GM23338 (cell line): Measurements from ENCODE around the gene PKM. TPM values are rescaled to one million over a fixed set of nuclear protein-coding genes. Genes with fewer than 3 reads are reported as not detected.

Experiments used
- ATAC-seq: fragments of 200-7000 bp; cut with Tn5 transposase; 3 replicates; pipeline ENCODE4 v1.9.1; 2020
- DNase-seq: peaks from one replicate; pipeline ENCODE4 v3.0.0-alpha.2; 2015; ENCODE audit warnings: low spot score
- H2AFZ ChIP-seq: fragments of 200-600 bp; sonication (generic); 2 replicates; pipeline ENCODE4 v1.8.0; 2016; ENCODE audit warnings: antibody characterized with exemption, mild to moderate bottlenecking, moderate library complexity
- H3F3A ChIP-seq: fragments of 200-600 bp; sonication (generic); replicated peaks from 2 replicates; pipeline ENCODE4 v1.8.0; 2017; ENCODE audit warnings: antibody characterized with exemption, mixed run types, low read depth
- H3K27ac ChIP-seq: fragments of 200-600 bp; sonication (generic); 2 replicates; pipeline ENCODE4 v1.6.1; 2016; ENCODE audit warnings: low read depth
- H3K27me3 ChIP-seq: fragments of 200-600 bp; sonication (generic); 2 replicates; pipeline ENCODE4 v1.8.0; 2016; ENCODE audit warnings: mild to moderate bottlenecking, mixed run types, moderate library complexity; ENCODE audit not compliant: insufficient read depth
- H3K36me3 ChIP-seq: fragments of 200-600 bp; sonication (generic); 2 replicates; pipeline ENCODE4 v1.8.0; 2016; ENCODE audit warnings: mild to moderate bottlenecking; ENCODE audit not compliant: insufficient read depth
- H3K4me1 ChIP-seq: fragments of 200-600 bp; sonication (generic); 2 replicates; pipeline ENCODE4 v1.8.0; 2016; ENCODE audit warnings: mild to moderate bottlenecking, moderate library complexity; ENCODE audit not compliant: insufficient read depth
- H3K4me2 ChIP-seq: fragments of 200-600 bp; sonication (generic); 2 replicates; pipeline ENCODE4 v1.7.1; 2017; ENCODE audit warnings: mixed run types
- H3K4me3 ChIP-seq: fragments of 200-600 bp; sonication (generic); 2 replicates; pipeline ENCODE4 v1.6.1; 2016; ENCODE audit warnings: mixed run types
- H3K79me2 ChIP-seq: fragments of 200-600 bp; sonication (generic); replicated peaks from 2 replicates; pipeline ENCODE4 v1.8.0; 2017; ENCODE audit warnings: mild to moderate bottlenecking; ENCODE audit not compliant: insufficient read depth
- H3K9me2 ChIP-seq: fragments of 200-600 bp; sonication (generic); 2 replicates; pipeline ENCODE4 v1.8.0; 2017; ENCODE audit not compliant: insufficient read depth
- H4K20me1 ChIP-seq: fragments of 200-600 bp; sonication (generic); replicated peaks from 2 replicates; pipeline ENCODE4 v1.8.0; 2017; ENCODE audit warnings: mild to moderate bottlenecking; ENCODE audit not compliant: insufficient read depth
- H3K27ac Mint-ChIP-seq: 2 replicates; pipeline ENCODE4 v1.8.0; 2020; ENCODE audit warnings: inconsistent platforms, mild to moderate bottlenecking, moderate library complexity, mixed read lengths
- H3K27me3 Mint-ChIP-seq: 3 replicates; pipeline ENCODE4 v1.8.0; 2022; ENCODE audit warnings: low read depth, mild to moderate bottlenecking, moderate library complexity, mixed read lengths, inconsistent platforms; ENCODE audit not compliant: insufficient read depth, poor library complexity
- H3K36me3 Mint-ChIP-seq: 3 replicates; pipeline ENCODE4 v1.8.0; 2021; ENCODE audit warnings: low read depth, mild to moderate bottlenecking, inconsistent platforms, moderate library complexity, mixed read lengths
- H3K4me1 Mint-ChIP-seq: 3 replicates; pipeline ENCODE4 v1.8.0; 2020; ENCODE audit warnings: mild to moderate bottlenecking, inconsistent platforms, mixed read lengths
- H3K4me3 Mint-ChIP-seq: 3 replicates; pipeline ENCODE4 v1.8.0; 2021; ENCODE audit warnings: moderate library complexity, mild to moderate bottlenecking, inconsistent platforms, mixed read lengths
- H3K9me3 Mint-ChIP-seq: 3 replicates; pipeline ENCODE4 v1.8.0; 2020; ENCODE audit warnings: moderate library complexity, mild to moderate bottlenecking, inconsistent platforms, mixed read lengths
- CREB1 ChIP-seq: fragments of 250-450 bp; sonication (Bioruptor Pico); IDR thresholded peaks from 2 replicates; pipeline ENCODE4 v1.5.0; 2020; ENCODE audit warnings: low read depth, mild to moderate bottlenecking, moderate library complexity
- EZH2phosphoT487 ChIP-seq: fragments of 200-600 bp; sonication (generic); IDR thresholded peaks from one replicate; pipeline ENCODE4 v1.8.1; 2018; ENCODE audit warnings: antibody characterized with exemption; ENCODE audit not compliant: unreplicated experiment
- JUNB ChIP-seq: IDR thresholded peaks from one replicate; pipeline ENCODE4 v1.6.1; 2016; ENCODE audit warnings: antibody characterized with exemption; ENCODE audit not compliant: unreplicated experiment
- NANOG ChIP-seq: IDR thresholded peaks from 2 replicates; pipeline ENCODE4 v1.6.1; 2016; ENCODE audit warnings: antibody characterized with exemption, borderline replicate concordance
- POLR2AphosphoS5 ChIP-seq: IDR thresholded peaks from 2 replicates; pipeline ENCODE4 v1.6.1; 2016; ENCODE audit warnings: antibody characterized with exemption, low read depth
- STAT1 ChIP-seq: IDR thresholded peaks from one replicate; pipeline ENCODE4 v1.6.1; 2016; ENCODE audit warnings: antibody characterized with exemption; ENCODE audit not compliant: unreplicated experiment
- ZNF114 ChIP-seq: fragments of 250-450 bp; sonication (Bioruptor Pico); IDR thresholded peaks from 2 replicates; pipeline ENCODE4 v1.5.0; 2020; ENCODE audit warnings: mild to moderate bottlenecking, moderate library complexity
- ZNF331 ChIP-seq: fragments of 250-450 bp; sonication (Bioruptor Pico); IDR thresholded peaks from 2 replicates; pipeline ENCODE4 v1.5.0; 2020; ENCODE audit warnings: low read depth, mild to moderate bottlenecking, moderate library complexity
- polyA plus RNA-seq: library from polyadenylated mRNA; unstranded; fragments of >200 nt; fragmentation: Nextera tagmentation; extraction: Ambion mirVana; gene quantifications from 2 replicates; pipeline ENCODE4 v1.2.1, GENCODE V29; 2016
- total RNA-seq: library from RNA; depleted of rRNA; stranded (reverse); fragments of >200 nt; shearing (Covaris generic); gene quantifications from 2 replicates; pipeline ENCODE4 v1.2.3, GENCODE V29; 2014
- TF ChIP-seq, protein P1 (sequence below): fragments of 250-450 bp; sonication (Bioruptor Pico); IDR thresholded peaks from 2 replicates; pipeline ENCODE4 v1.5.0; 2020; ENCODE audit warnings: mild to moderate bottlenecking, moderate library complexity
- TF ChIP-seq, protein P2 (sequence below): IDR thresholded peaks from 2 replicates; pipeline ENCODE4 v1.6.1; 2016; ENCODE audit warnings: antibody characterized with exemption
- TF ChIP-seq, protein P3 (sequence below), 2 experiments: fragments of 200-600 bp in 1 of 2; sonication (generic) in 1 of 2; conservative IDR thresholded peaks; 2 replicates each; pipeline versions ENCODE4 v1.5.1 to v1.6.1; 2016 to 2017; ENCODE audit warnings: antibody characterized with exemption in 2 of 2, low read depth in 2 of 2, mild to moderate bottlenecking in 2 of 2, moderate library complexity in 1 of 2

PKM gene
- total and polyA plus RNA-seq, 2 experiments from 2014 or later, result 432 to 1,137 TPM

DNA sequence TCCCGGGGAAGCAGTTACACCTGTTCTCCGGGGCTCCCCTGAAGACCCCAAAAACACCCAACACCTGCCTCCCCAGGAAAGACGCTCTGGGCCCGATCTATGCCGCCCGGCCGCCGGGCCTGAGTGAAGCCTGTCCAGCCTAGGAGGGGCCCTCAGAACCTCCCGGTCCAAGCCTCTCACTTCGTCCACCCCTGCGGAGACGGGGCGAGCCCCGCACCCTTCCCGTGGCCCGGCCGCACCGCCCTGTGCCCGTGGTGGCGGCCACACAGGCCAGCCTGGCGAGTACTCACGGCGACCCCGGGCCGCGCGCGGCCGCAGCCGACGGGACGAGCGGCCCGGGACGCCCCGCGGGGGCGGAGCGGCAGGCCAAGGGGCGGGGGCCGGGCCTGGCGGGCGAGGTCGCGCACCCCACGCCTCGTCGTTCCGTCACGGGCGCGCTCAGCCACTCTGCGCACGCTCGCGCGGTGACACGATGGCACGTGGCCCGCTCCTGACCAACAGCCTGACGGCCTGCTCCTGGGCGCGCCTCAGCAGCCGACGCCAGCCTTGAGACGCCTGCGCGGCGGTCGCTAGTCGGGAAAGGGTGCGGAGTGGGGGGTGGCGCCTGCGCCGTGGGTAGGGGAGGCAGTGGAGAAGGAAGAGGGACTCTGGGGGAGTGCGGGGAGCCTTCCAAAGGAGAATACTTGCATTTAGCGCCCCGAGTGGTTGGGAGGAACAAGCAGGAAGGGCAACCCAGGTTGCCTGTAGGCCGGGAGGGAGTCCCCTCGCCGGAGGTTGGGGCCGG is 41.4 kb upstream of the PKM start, which contains the start of gene PARP6 (continued):
- TF ChIP-seq, protein P1, sequence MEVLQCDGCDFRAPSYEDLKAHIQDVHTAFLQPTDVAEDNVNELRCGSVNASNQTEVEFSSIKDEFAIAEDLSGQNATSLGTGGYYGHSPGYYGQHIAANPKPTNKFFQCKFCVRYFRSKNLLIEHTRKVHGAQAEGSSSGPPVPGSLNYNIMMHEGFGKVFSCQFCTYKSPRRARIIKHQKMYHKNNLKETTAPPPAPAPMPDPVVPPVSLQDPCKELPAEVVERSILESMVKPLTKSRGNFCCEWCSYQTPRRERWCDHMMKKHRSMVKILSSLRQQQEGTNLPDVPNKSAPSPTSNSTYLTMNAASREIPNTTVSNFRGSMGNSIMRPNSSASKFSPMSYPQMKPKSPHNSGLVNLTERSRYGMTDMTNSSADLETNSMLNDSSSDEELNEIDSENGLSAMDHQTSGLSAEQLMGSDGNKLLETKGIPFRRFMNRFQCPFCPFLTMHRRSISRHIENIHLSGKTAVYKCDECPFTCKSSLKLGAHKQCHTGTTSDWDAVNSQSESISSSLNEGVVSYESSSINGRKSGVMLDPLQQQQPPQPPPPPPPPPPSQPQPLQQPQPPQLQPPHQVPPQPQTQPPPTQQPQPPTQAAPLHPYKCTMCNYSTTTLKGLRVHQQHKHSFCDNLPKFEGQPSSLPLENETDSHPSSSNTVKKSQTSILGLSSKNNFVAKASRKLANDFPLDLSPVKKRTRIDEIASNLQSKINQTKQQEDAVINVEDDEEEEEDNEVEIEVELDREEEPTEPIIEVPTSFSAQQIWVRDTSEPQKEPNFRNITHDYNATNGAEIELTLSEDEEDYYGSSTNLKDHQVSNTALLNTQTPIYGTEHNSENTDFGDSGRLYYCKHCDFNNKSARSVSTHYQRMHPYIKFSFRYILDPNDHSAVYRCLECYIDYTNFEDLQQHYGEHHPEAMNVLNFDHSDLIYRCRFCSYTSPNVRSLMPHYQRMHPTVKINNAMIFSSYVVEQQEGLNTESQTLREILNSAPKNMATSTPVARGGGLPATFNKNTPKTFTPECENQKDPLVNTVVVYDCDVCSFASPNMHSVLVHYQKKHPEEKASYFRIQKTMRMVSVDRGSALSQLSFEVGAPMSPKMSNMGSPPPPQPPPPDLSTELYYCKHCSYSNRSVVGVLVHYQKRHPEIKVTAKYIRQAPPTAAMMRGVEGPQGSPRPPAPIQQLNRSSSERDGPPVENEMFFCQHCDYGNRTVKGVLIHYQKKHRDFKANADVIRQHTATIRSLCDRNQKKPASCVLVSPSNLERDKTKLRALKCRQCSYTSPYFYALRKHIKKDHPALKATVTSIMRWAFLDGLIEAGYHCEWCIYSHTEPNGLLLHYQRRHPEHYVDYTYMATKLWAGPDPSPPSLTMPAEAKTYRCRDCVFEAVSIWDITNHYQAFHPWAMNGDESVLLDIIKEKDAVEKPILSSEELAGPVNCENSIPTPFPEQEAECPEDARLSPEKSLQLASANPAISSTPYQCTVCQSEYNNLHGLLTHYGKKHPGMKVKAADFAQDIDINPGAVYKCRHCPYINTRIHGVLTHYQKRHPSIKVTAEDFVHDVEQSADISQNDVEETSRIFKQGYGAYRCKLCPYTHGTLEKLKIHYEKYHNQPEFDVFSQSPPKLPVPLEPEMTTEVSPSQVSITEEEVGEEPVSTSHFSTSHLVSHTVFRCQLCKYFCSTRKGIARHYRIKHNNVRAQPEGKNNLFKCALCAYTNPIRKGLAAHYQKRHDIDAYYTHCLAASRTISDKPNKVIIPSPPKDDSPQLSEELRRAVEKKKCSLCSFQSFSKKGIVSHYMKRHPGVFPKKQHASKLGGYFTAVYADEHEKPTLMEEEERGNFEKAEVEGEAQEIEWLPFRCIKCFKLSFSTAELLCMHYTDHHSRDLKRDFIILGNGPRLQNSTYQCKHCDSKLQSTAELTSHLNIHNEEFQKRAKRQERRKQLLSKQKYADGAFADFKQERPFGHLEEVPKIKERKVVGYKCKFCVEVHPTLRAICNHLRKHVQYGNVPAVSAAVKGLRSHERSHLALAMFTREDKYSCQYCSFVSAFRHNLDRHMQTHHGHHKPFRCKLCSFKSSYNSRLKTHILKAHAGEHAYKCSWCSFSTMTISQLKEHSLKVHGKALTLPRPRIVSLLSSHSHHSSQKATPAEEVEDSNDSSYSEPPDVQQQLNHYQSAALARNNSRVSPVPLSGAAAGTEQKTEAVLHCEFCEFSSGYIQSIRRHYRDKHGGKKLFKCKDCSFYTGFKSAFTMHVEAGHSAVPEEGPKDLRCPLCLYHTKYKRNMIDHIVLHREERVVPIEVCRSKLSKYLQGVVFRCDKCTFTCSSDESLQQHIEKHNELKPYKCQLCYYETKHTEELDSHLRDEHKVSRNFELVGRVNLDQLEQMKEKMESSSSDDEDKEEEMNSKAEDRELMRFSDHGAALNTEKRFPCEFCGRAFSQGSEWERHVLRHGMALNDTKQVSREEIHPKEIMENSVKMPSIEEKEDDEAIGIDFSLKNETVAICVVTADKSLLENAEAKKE, result no peak
- TF ChIP-seq EZH2phosphoT487 (no peak), JUNB (no peak), NANOG (no peak), CREB1 (CRISPR knock-in tag) (peak; percentile 82), STAT1 (no peak), ZNF331 (no peak)
- TF ChIP-seq, protein P2, sequence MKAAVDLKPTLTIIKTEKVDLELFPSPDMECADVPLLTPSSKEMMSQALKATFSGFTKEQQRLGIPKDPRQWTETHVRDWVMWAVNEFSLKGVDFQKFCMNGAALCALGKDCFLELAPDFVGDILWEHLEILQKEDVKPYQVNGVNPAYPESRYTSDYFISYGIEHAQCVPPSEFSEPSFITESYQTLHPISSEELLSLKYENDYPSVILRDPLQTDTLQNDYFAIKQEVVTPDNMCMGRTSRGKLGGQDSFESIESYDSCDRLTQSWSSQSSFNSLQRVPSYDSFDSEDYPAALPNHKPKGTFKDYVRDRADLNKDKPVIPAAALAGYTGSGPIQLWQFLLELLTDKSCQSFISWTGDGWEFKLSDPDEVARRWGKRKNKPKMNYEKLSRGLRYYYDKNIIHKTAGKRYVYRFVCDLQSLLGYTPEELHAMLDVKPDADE, result peak; percentile 75

DNA sequence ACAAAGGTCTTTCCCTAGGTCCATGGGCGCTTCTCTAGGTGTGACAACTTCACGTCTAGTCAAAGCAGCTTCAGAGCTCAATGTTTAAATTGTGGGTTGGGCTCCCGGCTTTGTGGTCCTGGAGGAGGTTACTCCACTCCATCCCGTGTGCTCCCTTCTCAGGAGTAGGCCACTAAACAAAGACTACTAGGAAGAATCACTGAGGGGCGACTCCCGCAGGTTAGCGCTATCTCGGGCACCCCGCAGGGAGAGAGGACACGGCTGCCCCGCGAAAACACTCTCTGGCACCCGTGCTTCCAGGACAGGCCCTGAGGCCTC is 40.9 kb upstream of the PKM start:
- Mint-ChIP-seq H3K4me3 (peak overlapping the region; percentile 89), H3K4me1 (peaks cover 14% of the 10 kb centered on the region), H3K27me3 (peaks cover 6% of the 10 kb centered on the region), H3K27ac (no peak overlapping the region), H3K9me3 (no peaks in the 10 kb centered on the region), H3K36me3 (peaks cover 4% of the 10 kb centered on the region; the same call in 2 of the 3 replicates)
- ATAC-seq, result peak; percentile 9
- TF ChIP-seq JUNB (no peak), POLR2AphosphoS5 (no peak), ZNF114 (CRISPR knock-in tag) (no peak)
- TF ChIP-seq, protein P2, result no peak
- TF ChIP-seq, protein P3, sequence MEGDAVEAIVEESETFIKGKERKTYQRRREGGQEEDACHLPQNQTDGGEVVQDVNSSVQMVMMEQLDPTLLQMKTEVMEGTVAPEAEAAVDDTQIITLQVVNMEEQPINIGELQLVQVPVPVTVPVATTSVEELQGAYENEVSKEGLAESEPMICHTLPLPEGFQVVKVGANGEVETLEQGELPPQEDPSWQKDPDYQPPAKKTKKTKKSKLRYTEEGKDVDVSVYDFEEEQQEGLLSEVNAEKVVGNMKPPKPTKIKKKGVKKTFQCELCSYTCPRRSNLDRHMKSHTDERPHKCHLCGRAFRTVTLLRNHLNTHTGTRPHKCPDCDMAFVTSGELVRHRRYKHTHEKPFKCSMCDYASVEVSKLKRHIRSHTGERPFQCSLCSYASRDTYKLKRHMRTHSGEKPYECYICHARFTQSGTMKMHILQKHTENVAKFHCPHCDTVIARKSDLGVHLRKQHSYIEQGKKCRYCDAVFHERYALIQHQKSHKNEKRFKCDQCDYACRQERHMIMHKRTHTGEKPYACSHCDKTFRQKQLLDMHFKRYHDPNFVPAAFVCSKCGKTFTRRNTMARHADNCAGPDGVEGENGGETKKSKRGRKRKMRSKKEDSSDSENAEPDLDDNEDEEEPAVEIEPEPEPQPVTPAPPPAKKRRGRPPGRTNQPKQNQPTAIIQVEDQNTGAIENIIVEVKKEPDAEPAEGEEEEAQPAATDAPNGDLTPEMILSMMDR (conservative IDR thresholded peaks at IDR 0.05; ENCODE audit: low read depth in 2 of 2), result no peak
- no peak overlapping the region for H3K27ac ChIP-seq
- H3K4me2 ChIP-seq, result peak overlapping the region; percentile 84
- peak; percentile 48 for DNase-seq
- H3K36me3 ChIP-seq, result no peaks in the 10 kb centered on the region
- H3K79me2 ChIP-seq, result peaks cover 15% of the 10 kb centered on the region
- H2AFZ ChIP-seq, result peak overlapping the region; percentile 84; the same call in 1 of the 2 replicates
- H4K20me1 ChIP-seq, result peaks cover 18% of the 10 kb centered on the region
- H3K9me2 ChIP-seq, result no peaks in the 10 kb centered on the region
- H3K4me3 ChIP-seq, result peak overlapping the region; percentile 90
- H3K27me3 ChIP-seq, result no peaks in the 10 kb centered on the region
- peaks cover 7% of the 10 kb centered on the region; the same call in 1 of the 2 replicates for H3K4me1 ChIP-seq
- no peaks in the 10 kb centered on the region; the same call in 1 of the 2 replicates for H3F3A ChIP-seq
